CD1c-positive myeloid dendritic cell (primary cell): ENCODE data around the gene EIF3F.

ENCODE experiments used
- DNase-seq: peaks from one replicate; pipeline ENCODE4 v3.0.0-alpha.2; 2016; ENCODE audit errors: extremely low spot score

EIF3F gene

GRCh38 chr11:8039530-8040260, 52.6 kb downstream of the EIF3F start:
- no peak for DNase-seq

GRCh38 chr11:8040261-8040920, 53.3 kb downstream of the EIF3F start:
- no peak for DNase-seq

- no peak for DNase-seq
Observed at GRCh38 chr11:8040921-8041285, 53.8 kb downstream of the EIF3F start.

- DNase-seq: no peak
Observed at GRCh38 chr11:8041576-8041975, 54.4 kb downstream of the EIF3F start.

GRCh38 chr11:8043756-8044155, 56.6 kb downstream of the EIF3F start:
- DNase-seq: no peak

- DNase-seq: no peak
Observed at GRCh38 chr11:8045839-8046238, 58.7 kb downstream of the EIF3F start.

GRCh38 chr11:8047382-8047781, 60.2 kb downstream of the EIF3F start:
- DNase-seq: no peak

GRCh38 chr11:8049084-8049483, 61.9 kb downstream of the EIF3F start:
- no peak for DNase-seq
